Neural cell (in vitro differentiated cells): ENCODE data around the gene ITM2C. TPM values are rescaled to one million over a fixed set of nuclear protein-coding genes. Genes with fewer than 3 reads are reported as not detected.

Experiments
- H2AFZ ChIP-seq: fragments of 200-600, 300-800 bp; sonication (generic), shearing (Covaris generic); 2 replicates; pipeline ENCODE4 v1.6.0; 2014; ENCODE audit warnings: low read depth, mild to moderate bottlenecking, antibody characterized with exemption, low read length, moderate library complexity
- H3F3A ChIP-seq: fragments of 200-600 bp; shearing (Covaris generic); 2 replicates; pipeline ENCODE4 v1.6.1; 2016; ENCODE audit warnings: mild to moderate bottlenecking, moderate library complexity, mixed read lengths, antibody characterized with exemption, low read length; ENCODE audit not compliant: insufficient read depth, poor library complexity, severe bottlenecking
- H3K27ac ChIP-seq: fragments of 200-600, 300-800 bp; sonication (generic), shearing (Covaris generic); 2 replicates; pipeline ENCODE4 v1.5.1; 2014; ENCODE audit warnings: mild to moderate bottlenecking, low read length, moderate library complexity
- H3K27me3 ChIP-seq: fragments of 300-800, 200-600 bp; sonication (generic), shearing (Covaris generic); 2 replicates; pipeline ENCODE4 v1.6.0; 2014; ENCODE audit warnings: mild to moderate bottlenecking, low read depth, low read length, moderate library complexity; ENCODE audit not compliant: insufficient read depth
- H3K36me3 ChIP-seq: fragments of 300-800, 200-600 bp; sonication (generic), shearing (Covaris generic); 2 replicates; pipeline ENCODE4 v1.5.1; 2014; ENCODE audit warnings: mild to moderate bottlenecking, antibody characterized with exemption, low read length, moderate library complexity; ENCODE audit not compliant: insufficient read depth
- H3K4me2 ChIP-seq: fragments of 300-800, 200-600 bp; sonication (generic), shearing (Covaris generic); 2 replicates; pipeline ENCODE4 v1.6.0; 2014; ENCODE audit warnings: mild to moderate bottlenecking, low read length
- H3K4me3 ChIP-seq: fragments of 300-800, 200-600 bp; sonication (generic), shearing (Covaris generic); 2 replicates; pipeline ENCODE4 v1.5.1; 2014; ENCODE audit warnings: mild to moderate bottlenecking, low read length, moderate library complexity
- H3K79me2 ChIP-seq: fragments of 200-600 bp; shearing (Covaris generic); replicated peaks from 2 replicates; pipeline ENCODE4 v1.6.0; 2014; ENCODE audit warnings: mild to moderate bottlenecking, low read length, moderate library complexity; ENCODE audit not compliant: insufficient read depth
- H3K9ac ChIP-seq: fragments of 300-800, 200-600 bp; sonication (generic), shearing (Covaris generic); 2 replicates; pipeline ENCODE4 v1.6.1; 2016; ENCODE audit warnings: mild to moderate bottlenecking, low read length, mixed read lengths
- H3K9me2 ChIP-seq: fragments of 200-600 bp; shearing (Covaris generic); 2 replicates; pipeline ENCODE4 v1.6.1; 2016; ENCODE audit warnings: mild to moderate bottlenecking, low read length, mixed read lengths; ENCODE audit not compliant: insufficient read depth
- H3K9me3 ChIP-seq: fragments of 200-600, 300-800 bp; sonication (generic), shearing (Covaris generic); 2 replicates; pipeline ENCODE4 v1.6.1; 2016; ENCODE audit warnings: mild to moderate bottlenecking, mixed run types, low read length, moderate library complexity, mixed read lengths
- H4K20me1 ChIP-seq: fragments of 200-600 bp; shearing (Covaris generic); 2 replicates; pipeline ENCODE4 v1.6.1; 2016; ENCODE audit warnings: mild to moderate bottlenecking, mixed run types; ENCODE audit not compliant: insufficient read depth
- EP300 ChIP-seq: fragments of 450-650 bp; conservative IDR thresholded peaks from 2 replicates; pipeline ENCODE4 v1.6.1; 2014; ENCODE audit warnings: antibody characterized with exemption, mild to moderate bottlenecking, moderate library complexity; ENCODE audit not compliant: poor library complexity, severe bottlenecking
- EZH2 ChIP-seq: fragments of 200-600, 300-800 bp; shearing (Covaris generic), sonication (generic); IDR thresholded peaks from 2 replicates; pipeline ENCODE4 v1.6.1; 2014; ENCODE audit warnings: antibody characterized with exemption, low read length, borderline replicate concordance, mild to moderate bottlenecking; ENCODE audit not compliant: insufficient read depth, poor library complexity, severe bottlenecking
- MXI1 ChIP-seq: fragments of 450-650 bp; conservative IDR thresholded peaks from 2 replicates; pipeline ENCODE4 v1.6.1; 2014; ENCODE audit warnings: antibody characterized with exemption, mild to moderate bottlenecking; ENCODE audit not compliant: poor library complexity, severe bottlenecking
- POLR2AphosphoS5 ChIP-seq: IDR thresholded peaks from 2 replicates; pipeline ENCODE4 v1.6.1; 2012
- RAD21 ChIP-seq: fragments of 450-650 bp; conservative IDR thresholded peaks from 2 replicates; pipeline ENCODE4 v1.6.1; 2014; ENCODE audit warnings: antibody characterized with exemption, mild to moderate bottlenecking, moderate library complexity
- SMC3 ChIP-seq: fragments of 450-650 bp; conservative IDR thresholded peaks from 2 replicates; pipeline ENCODE4 v1.6.1; 2014; ENCODE audit warnings: antibody characterized with exemption, mild to moderate bottlenecking, moderate library complexity; ENCODE audit not compliant: poor library complexity
- TAF1 ChIP-seq: IDR thresholded peaks from 2 replicates; pipeline ENCODE4 v1.6.1; 2012; ENCODE audit warnings: low read depth
- polyA plus RNA-seq: library from polyadenylated mRNA; depleted of rRNA; stranded (reverse); fragments of >200 nt; gene quantifications from 2 replicates; pipeline ENCODE4 v1.2.3, GENCODE V29; 2014
- TF ChIP-seq, protein P1 (sequence below): IDR thresholded peaks from 2 replicates; pipeline ENCODE4 v1.6.1; 2012; ENCODE audit warnings: borderline replicate concordance
- TF ChIP-seq, protein P2 (sequence below): fragments of 450-650 bp; IDR thresholded peaks from 2 replicates; pipeline ENCODE4 v1.5.1; 2014; ENCODE audit warnings: antibody characterized with exemption, mild to moderate bottlenecking, moderate library complexity; ENCODE audit not compliant: poor library complexity, severe bottlenecking

The ITM2C gene
- polyA plus RNA-seq, 1 donor from 2014 or later, result 186 TPM

GRCh38 chr2:230816735-230817134, 48.0 kb upstream of the ITM2C start:
- H4K20me1 ChIP-seq, result no peaks in the 10 kb centered on the region
- H3F3A ChIP-seq, result no peaks in the 10 kb centered on the region
- no peak overlapping the region for H3K9ac ChIP-seq
- H3K9me3 ChIP-seq, result no peaks in the 10 kb centered on the region
- H3K27ac ChIP-seq, result no peak overlapping the region
- H3K4me3 ChIP-seq, result no peak overlapping the region
- no peak overlapping the region for H3K4me2 ChIP-seq
- no peaks in the 10 kb centered on the region for H3K27me3 ChIP-seq
- no peak overlapping the region for H2AFZ ChIP-seq
- TF ChIP-seq, protein P1, sequence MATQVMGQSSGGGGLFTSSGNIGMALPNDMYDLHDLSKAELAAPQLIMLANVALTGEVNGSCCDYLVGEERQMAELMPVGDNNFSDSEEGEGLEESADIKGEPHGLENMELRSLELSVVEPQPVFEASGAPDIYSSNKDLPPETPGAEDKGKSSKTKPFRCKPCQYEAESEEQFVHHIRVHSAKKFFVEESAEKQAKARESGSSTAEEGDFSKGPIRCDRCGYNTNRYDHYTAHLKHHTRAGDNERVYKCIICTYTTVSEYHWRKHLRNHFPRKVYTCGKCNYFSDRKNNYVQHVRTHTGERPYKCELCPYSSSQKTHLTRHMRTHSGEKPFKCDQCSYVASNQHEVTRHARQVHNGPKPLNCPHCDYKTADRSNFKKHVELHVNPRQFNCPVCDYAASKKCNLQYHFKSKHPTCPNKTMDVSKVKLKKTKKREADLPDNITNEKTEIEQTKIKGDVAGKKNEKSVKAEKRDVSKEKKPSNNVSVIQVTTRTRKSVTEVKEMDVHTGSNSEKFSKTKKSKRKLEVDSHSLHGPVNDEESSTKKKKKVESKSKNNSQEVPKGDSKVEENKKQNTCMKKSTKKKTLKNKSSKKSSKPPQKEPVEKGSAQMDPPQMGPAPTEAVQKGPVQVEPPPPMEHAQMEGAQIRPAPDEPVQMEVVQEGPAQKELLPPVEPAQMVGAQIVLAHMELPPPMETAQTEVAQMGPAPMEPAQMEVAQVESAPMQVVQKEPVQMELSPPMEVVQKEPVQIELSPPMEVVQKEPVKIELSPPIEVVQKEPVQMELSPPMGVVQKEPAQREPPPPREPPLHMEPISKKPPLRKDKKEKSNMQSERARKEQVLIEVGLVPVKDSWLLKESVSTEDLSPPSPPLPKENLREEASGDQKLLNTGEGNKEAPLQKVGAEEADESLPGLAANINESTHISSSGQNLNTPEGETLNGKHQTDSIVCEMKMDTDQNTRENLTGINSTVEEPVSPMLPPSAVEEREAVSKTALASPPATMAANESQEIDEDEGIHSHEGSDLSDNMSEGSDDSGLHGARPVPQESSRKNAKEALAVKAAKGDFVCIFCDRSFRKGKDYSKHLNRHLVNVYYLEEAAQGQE, result no peak
- no peak for TF ChIP-seq POLR2AphosphoS5
- TF ChIP-seq EZH2, result no peak
- TF ChIP-seq SMC3, result no peak
- no peak for TF ChIP-seq MXI1
- H3K36me3 ChIP-seq, result no peaks in the 10 kb centered on the region
- no peaks in the 10 kb centered on the region for H3K9me2 ChIP-seq
- H3K79me2 ChIP-seq, result no peaks in the 10 kb centered on the region

DNA sequence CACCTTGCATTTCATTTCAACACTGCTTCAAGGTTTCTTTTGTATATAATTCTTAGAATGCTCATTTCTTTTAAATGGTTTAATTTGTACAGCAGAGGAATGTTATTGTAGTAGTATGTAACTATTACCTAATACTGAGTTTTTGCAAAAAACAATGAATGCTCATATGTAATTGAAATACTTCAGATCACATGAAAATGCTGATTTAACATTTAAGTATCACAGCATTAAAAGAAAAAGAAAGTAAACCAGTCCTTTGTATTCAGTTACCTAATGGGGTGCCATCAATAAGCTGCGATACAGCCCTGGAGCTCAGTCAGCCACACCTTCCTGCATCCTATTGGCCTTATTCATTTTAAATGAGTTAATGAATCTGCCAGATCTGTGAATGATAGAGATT, 45.3 kb upstream of the ITM2C start:
- no peaks in the 10 kb centered on the region for H3F3A ChIP-seq
- no peak for TF ChIP-seq RAD21
- TF ChIP-seq TAF1, result no peak
- TF ChIP-seq SMC3, result no peak
- TF ChIP-seq EP300, result no peak
- TF ChIP-seq, protein P2, sequence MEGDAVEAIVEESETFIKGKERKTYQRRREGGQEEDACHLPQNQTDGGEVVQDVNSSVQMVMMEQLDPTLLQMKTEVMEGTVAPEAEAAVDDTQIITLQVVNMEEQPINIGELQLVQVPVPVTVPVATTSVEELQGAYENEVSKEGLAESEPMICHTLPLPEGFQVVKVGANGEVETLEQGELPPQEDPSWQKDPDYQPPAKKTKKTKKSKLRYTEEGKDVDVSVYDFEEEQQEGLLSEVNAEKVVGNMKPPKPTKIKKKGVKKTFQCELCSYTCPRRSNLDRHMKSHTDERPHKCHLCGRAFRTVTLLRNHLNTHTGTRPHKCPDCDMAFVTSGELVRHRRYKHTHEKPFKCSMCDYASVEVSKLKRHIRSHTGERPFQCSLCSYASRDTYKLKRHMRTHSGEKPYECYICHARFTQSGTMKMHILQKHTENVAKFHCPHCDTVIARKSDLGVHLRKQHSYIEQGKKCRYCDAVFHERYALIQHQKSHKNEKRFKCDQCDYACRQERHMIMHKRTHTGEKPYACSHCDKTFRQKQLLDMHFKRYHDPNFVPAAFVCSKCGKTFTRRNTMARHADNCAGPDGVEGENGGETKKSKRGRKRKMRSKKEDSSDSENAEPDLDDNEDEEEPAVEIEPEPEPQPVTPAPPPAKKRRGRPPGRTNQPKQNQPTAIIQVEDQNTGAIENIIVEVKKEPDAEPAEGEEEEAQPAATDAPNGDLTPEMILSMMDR, result no peak
- TF ChIP-seq MXI1, result no peak
- TF ChIP-seq, protein P1, result no peak
- no peak for TF ChIP-seq EZH2
- TF ChIP-seq POLR2AphosphoS5, result no peak
- no peaks in the 10 kb centered on the region for H4K20me1 ChIP-seq
- no peak overlapping the region for H3K9ac ChIP-seq
- no peak overlapping the region for H3K4me3 ChIP-seq
- no peak overlapping the region for H3K4me2 ChIP-seq
- no peaks in the 10 kb centered on the region for H3K9me2 ChIP-seq
- no peak overlapping the region for H2AFZ ChIP-seq
- H3K79me2 ChIP-seq, result no peaks in the 10 kb centered on the region
- H3K9me3 ChIP-seq, result no peaks in the 10 kb centered on the region
- H3K36me3 ChIP-seq, result no peaks in the 10 kb centered on the region
- H3K27ac ChIP-seq, result no peak overlapping the region
- no peaks in the 10 kb centered on the region for H3K27me3 ChIP-seq
